ENCODE results near the gene SVIL.
A peak's percentile ranks its signal among the peaks of the same experiment; 100 is the strongest.

Gene SVIL

DNA sequence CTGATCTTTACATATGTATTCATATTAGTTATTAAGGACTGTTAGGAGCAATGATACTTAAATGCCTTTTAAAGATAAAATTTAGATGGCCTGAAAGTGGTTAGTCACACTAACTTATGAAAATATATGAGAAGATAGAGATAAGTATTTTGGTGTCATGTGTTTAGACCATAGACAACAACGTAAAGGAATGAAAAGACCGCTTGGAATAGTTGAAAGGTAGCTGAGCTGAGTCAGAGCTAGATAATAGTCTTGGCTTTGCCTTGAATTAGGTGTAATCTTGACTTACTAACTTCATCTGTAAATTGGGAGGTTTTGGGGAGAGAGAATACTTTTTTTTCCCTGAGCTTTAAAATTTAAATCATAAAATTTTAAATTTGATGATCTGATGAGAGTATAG lies 218.9 kb downstream of the SVIL start:
- DNase-seq (ENCODE audit: low read depth in 2 of 2): no peak

- DNase-seq (ENCODE audit: low read depth in 2 of 2): no peak
Observed at GRCh38 chr10:29414501-29414900, 220.3 kb downstream of the SVIL start.

DNA sequence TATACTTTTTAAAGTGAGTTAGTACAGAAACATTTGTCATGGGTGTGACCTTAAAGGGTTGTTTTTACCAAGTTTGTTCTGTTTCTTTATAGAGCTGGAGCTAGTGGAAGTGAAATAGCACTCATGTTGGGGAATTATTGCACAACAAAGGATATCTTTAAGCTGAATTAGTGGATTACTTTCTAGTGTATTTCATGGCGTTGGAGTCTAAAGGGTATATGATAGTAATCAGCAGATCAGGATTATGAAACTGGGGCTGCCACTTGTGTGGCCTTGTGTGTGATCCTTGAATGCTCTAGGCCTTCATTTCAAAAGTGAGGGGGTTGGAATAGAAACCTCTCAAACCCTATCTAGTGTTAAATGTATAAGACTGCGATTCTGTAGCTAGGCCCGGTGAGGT lies 222.3 kb downstream of the SVIL start:
- no peak for DNase-seq (ENCODE audit: low read depth in 2 of 2)

DNA sequence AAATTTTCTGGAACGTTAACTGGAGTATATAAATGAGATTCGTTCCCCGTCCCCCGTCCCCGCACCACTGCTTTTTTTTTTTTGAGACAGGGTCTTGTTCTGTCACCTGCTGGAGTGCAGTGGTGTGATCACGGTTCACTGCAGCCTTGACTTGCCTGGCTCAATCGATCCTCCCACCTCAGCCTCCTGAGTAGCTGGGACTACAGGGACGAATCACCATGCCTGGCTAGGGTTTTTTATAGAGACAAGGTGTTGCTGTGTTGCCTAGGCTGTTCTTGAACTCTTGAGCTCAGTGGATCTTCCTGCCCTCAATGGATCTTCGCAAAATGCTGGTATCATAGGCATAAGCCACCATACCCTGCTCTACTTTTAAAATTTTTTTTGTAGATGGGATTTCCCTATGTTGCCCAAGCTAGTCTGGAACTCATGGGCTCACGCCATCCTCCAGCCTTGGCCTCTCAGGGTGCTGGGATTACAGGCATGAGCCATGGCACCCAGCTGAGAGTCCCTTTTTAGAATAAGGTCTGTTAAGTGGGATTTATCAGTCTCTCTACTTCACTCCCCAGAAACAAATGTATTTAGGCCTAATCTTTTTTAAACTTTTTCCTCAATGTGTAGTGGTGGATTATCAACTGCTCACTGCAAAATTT lies 223.0 kb downstream of the SVIL start:
- DNase-seq (ENCODE audit: low read depth in 2 of 2): no peak

- DNase-seq (ENCODE audit: low read depth in 2 of 2): peak; percentile 20 to 43
Observed at GRCh38 chr10:29409241-29410054, 225.3 kb downstream of the SVIL start.

DNA sequence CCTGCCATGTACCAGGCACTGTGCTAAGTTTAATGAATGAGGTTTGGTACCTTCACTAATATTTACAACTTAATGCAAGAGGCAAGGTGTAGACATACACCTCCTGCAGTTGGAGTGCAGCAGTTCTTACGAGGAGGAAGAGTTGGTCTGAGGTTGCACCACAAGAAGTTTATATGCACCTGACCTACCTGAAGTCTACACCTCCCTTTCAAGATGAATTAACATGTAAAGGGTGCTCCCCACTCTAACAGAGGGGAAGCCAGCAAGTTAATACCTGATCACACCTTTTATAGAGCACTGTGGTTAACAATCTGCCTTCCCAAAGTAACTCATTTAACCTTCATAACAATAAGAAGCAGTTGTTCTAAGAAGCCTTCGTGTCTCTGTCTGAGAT lies 225.9 kb downstream of the SVIL start:
- no peak for DNase-seq (ENCODE audit: low read depth in 2 of 2)
